ENCODE results near the gene ZNF28.
"Not testable (repeated sequence)": the region's sequence is repeated elsewhere in the genome, so short reads cannot be mapped to it uniquely, and the experiment has no call there.

The ZNF28 gene

GRCh38 chr19:52756447-52756846 lies 65.0 kb downstream of the ZNF28 start:
- DNase-seq: not testable (repeated sequence)

- no peak for DNase-seq
These were observed 71.7 kb downstream of the ZNF28 start for GRCh38 chr19:52749780-52750179.

DNA sequence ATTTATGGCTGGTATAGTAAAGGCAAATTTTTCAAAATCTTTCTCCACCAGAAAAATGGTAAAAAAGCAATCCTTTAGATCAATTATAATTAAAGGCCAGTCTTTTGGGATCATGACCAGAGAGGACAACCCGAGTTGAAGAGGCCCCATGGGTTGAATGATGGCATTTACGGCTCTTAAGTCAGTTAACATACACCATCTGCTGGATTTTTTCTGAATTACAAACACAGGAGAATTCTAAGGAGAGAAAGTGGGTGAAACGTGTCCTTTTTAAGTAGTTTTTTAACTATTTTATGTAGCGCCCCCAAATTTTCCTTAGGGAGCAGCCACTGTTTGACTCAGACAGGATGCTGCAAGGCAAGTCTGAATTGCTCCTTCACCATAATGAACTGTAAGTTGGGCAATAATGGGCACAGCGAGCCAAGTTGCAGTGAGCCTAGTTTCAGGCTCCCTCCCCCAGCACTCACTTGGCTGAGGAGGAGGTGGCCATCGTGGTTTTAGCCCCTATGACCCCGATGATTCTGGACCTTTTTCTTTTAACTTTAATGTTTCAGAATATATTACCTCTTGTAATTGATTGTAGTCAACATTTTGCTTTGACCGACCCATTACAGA lies 73.0 kb downstream of the ZNF28 start:
- no peak for DNase-seq
